AG09309 (cell line): Measurements from ENCODE around the gene ANKS3.

Experiments
- DNase-seq: peaks from one replicate; pipeline ENCODE4 v3.0.0-alpha.2; 2010; ENCODE audit warnings: low read depth
- H3K4me3 ChIP-seq: 2 replicates; pipeline ENCODE4 v1.5.1; 2011; ENCODE audit warnings: mild to moderate bottlenecking, low read depth, low read length, moderate library complexity; ENCODE audit not compliant: control insufficient read depth
- CTCF ChIP-seq: IDR thresholded peaks from 2 replicates; pipeline ENCODE4 v1.5.1; 2011; ENCODE audit warnings: mild to moderate bottlenecking, low read depth, low read length, inconsistent platforms; ENCODE audit not compliant: insufficient read depth, control insufficient read depth; ENCODE audit errors: missing control alignments

ANKS3 gene

GRCh38 chr16:4661661-4662060, 72.4 kb downstream of the ANKS3 start:
- no peak overlapping the region for H3K4me3 ChIP-seq
- no peak for DNase-seq
- no peak for TF ChIP-seq CTCF

GRCh38 chr16:4660454-4661007, 73.5 kb downstream of the ANKS3 start:
- H3K4me3 ChIP-seq: no peak overlapping the region
- DNase-seq: no peak
- TF ChIP-seq CTCF: no peak

GRCh38 chr16:4659363-4660353, 74.4 kb downstream of the ANKS3 start:
- TF ChIP-seq CTCF: no peak
- DNase-seq: no peak
- no peak overlapping the region for H3K4me3 ChIP-seq

GRCh38 chr16:4656695-4657686, 77.1 kb downstream of the ANKS3 start:
- no peak for DNase-seq
- TF ChIP-seq CTCF: no peak
- no peak overlapping the region for H3K4me3 ChIP-seq

- TF ChIP-seq CTCF: no peak
- H3K4me3 ChIP-seq: no peak overlapping the region
- no peak for DNase-seq
Observed at GRCh38 chr16:4656221-4656620, 77.8 kb downstream of the ANKS3 start.

- H3K4me3 ChIP-seq: no peak overlapping the region
- no peak for TF ChIP-seq CTCF
- no peak for DNase-seq
Observed at GRCh38 chr16:4655801-4656200, 78.3 kb downstream of the ANKS3 start.
